DMS53 (cell line): ENCODE measurements around the gene ARFGAP3.
"Not testable (repeated sequence)": the region's sequence is repeated elsewhere in the genome, so short reads cannot be mapped to it uniquely, and the experiment has no call there.

Experiments used
- DNase-seq: peaks from one replicate; lab custom pipeline; 2025; lab: John Stamatoyannopoulos, UW

Gene ARFGAP3

GRCh38 chr22:42768385-42769035, 88.6 kb downstream of the ARFGAP3 start:
- DNase-seq = no peak

DNA sequence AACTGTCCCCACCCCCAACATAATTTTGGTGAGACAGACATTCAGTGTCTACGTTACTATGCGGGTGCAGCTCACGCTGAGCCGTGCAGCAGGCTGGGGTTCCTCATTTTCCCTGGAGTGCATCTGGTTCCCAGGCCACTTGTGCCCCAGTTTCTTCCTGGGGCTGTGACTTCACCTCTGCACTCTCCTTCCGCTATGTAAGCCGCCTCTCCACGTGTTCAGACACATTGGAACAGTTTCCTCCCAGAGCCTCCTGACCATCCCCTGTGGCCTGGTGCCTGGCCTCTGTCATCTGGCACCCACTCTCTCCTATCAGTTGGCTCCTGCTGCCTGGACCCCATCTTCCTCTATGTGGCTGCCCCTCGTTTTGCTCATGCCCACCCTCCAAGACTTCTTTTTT, 90.2 kb downstream of the ARFGAP3 start:
- no peak for DNase-seq

DNA sequence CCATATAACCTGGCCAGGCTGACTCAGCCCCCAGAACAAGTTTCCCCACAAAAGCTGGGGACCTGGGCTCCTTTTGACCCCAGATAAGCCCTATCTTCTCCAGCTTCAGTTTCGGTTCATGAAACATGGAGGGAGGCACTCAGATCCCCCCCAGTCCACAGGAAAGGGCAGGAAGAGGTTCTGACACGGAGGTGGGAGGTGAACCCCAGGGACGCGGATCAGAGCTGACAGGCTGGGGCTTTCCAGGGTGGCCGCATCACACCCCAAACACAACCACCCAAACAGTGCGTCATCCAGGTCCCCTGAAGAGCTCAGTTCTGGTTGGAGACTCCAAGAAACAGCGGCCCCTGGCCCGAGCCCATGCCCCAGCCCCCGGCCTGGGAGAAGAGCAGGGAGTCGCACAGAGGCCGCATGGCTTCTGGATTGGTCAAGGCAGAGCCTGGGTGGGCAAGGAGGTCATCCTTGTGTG, 92.1 kb downstream of the ARFGAP3 start:
- DNase-seq = no peak

DNA sequence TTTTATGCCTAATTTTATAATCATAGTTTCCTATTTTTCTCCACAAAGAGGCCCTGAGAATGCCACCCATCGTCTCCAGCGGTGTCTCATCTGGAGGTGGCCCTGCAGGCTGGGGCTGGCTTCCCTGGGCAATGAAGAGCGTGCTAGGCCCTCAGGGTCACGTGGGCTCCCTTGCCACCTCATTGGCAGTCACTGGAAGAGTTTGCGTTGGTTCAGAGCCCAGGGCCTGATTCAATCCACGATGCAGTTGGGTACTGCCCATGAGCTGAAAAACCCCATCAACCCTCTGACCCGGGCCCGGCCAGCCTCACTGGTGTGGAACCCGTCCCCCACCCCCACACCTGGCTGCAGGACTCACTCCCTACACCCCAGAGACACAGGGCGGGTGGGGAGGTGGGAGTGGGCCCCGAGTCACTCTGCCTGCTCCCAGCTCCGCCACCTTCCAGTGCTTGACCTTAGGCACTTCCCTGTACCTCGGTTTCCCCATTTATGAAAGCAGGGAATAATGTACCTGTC, 93.0 kb downstream of the ARFGAP3 start:
- no peak for DNase-seq

GRCh38 chr22:42760806-42761565, 96.1 kb downstream of the ARFGAP3 start:
- no peak for DNase-seq

DNA sequence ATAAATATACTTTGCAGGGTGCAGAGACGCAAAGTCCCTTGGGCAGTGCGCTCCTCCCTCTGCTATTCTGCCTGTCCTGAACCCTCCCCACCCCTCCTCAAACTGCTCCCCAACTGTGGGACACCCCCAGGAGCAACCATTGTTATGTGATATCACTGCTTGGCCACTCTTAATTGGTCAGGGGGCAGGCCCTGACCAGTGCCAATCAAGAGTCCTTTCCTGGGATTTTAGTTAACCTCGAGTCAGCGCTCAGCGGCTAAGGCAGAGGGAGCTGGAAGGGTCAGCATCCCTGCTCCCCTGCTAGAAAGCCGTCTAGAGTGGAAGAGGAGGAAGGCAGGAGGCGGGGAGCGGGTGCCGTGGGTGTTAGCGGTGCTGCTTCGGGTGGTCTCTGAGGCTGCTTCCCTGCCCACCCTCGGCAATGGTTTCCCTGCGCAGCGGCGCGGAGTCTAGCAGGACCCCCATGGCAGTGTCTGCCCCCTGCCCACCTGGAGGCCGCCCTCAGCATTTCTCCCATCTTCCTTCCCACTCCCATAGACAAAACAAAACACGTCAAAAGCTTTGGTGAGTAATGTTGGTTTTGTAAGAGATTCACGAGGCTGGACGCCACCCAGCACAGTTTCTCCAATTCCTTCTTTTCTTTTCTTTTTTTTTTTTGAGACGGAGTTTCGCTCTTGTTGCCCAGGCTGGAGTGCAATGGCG, 98.0 kb downstream of the ARFGAP3 start:
- DNase-seq = no peak

DNA sequence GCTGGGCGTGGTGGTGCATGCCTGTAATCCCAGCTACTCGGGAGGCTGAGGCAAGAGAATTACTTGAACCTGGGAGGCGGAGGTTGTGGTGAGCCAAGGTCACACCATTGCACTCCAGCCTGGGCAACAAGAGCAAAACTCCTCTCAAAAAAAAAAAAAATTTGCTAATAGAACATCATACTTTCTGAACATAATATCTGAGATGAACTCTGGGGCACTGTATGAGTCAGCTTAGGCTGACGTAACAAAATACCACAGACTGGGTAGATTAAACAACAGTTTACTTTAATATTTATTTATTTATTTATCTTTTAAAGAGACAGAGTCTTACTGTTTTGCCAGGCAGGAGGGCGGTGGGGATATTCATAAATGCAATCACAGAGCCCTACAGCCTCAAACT, 101.5 kb downstream of the ARFGAP3 start:
- DNase-seq = peak; percentile 32

GRCh38 chr22:42755121-42755520, 102.0 kb downstream of the ARFGAP3 start:
- DNase-seq = not testable (repeated sequence)

DNA sequence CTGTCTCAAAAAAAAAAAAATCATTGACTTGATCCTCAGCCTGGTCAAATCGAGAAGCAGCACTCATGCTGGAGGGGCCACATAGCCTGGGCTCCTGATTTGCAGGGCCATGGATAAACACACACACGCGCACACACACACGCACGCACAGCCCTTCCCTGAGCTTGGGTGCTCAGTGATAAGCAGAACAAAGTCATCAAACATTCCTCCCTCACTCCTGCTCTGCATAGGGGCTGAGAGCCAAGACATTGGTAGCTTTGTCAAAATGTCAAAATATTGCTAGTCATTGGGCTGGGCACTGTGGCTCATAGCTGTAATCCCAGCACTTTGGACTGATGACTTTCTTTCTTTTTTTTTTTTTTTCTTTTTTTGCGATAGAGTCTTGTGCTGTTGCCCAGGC, 102.4 kb downstream of the ARFGAP3 start:
- DNase-seq = no peak

DNA sequence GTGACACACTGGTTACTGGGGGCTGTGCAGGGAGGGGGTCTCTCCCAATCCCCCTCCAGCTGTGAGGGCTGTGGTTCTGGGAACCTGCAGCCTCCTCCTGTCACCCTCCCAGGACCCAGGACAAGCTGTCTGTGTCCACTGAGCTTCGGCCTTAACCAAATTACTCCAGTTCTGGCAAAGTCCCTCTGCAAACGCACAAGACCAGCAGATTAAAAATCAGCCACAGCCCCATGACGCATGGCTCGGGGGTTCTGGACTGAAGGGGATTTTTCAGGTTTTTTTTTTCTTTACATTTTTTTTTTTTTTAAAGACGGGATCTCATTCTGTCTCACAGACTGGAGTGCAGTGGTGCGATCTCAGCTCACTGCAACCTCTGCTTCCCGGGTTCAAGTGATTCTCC, 104.2 kb downstream of the ARFGAP3 start:
- DNase-seq = no peak

DNA sequence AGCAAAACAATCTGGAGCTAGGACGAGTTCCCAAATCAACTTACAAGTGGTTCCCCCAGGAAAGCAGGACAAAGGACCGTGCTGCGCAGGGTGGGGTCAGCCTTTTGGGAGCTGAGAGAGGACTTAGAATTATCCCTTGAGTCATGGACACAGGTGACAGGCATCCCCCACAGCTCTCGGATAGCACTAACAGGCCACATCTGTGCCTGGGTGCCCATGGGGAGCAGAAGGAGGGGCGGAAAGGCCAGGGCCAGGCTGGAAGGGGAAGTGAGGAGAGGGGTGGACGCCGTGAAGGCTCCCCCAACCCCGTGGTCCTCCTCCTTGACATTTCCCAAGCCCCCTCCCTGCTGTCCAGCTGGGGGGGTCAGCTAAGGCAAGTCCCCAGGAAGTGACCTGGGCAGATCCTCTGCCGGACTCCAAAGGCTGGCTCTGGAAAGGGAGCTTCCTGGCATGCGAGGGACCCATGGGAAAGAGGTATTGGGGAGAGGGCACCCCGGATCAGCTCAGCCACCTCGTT, 104.8 kb downstream of the ARFGAP3 start:
- DNase-seq = no peak

GRCh38 chr22:42750421-42750820, 106.7 kb downstream of the ARFGAP3 start:
- not testable (repeated sequence) for DNase-seq

DNA sequence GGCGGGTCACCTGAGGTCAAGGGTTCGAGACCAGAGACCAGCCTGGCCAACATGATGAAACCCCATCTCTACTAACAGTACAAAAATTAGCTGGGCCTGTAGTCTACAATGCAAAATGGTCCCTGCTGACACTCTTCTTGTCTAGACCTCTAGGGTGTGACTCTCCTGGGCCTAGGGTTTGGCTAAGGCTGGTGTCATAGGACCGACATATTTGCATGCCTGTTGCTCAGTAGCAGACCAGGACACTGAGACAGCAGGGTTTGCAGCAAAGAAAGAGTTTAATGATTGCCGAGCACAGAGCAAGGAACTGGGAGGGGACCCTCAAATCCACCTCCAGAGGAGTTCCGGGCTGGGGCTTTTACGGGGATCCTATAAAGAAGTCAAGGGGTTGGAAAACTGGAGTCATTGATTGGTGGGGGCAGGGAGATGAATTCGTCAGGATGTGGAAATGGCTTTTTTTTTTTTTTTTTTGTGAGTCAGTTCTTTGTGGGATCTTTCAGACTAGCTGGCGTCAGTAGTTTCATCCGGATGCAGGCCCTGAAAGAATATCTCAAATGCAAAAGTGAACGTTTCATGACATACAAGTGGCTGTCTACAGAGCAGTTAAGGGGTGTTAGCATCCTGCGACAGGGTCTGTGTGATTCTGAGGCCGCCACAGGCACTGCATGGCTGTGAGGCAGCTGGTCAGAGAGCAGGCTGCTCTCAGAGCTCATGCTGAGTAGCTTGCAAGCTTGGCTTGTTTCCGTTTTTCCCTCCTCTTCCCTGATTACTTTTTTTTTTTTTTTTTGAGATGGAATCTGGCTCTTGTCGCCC, 109.2 kb downstream of the ARFGAP3 start:
- DNase-seq = no peak
